Hepatocyte (in vitro differentiated cells): ENCODE results near the gene PRKAR2A.
"Not testable (repeated sequence)": the region's sequence is repeated elsewhere in the genome, so short reads cannot be mapped to it uniquely, and the experiment has no call there.

Source experiments
- CTCF ChIP-seq: fragments of 200-600 bp; sonication (generic); IDR thresholded peaks from 2 replicates; pipeline ENCODE4 v1.5.1; 2016; ENCODE audit warnings: antibody characterized with exemption, mild to moderate bottlenecking; ENCODE audit not compliant: poor library complexity
- EZH2 ChIP-seq: fragments of 200-600 bp; sonication (generic); IDR thresholded peaks from 2 replicates; pipeline ENCODE4 v1.6.1; 2016; ENCODE audit warnings: antibody characterized with exemption, mild to moderate bottlenecking, borderline replicate concordance
- EZH2phosphoT487 ChIP-seq: fragments of 200-600 bp; sonication (generic); IDR thresholded peaks from one replicate; pipeline ENCODE4 v1.6.1; 2018; ENCODE audit warnings: antibody characterized with exemption, mild to moderate bottlenecking, low read depth, moderate library complexity; ENCODE audit not compliant: unreplicated experiment, severe bottlenecking

GRCh38 chr3:48800831-48801230 is 46.8 kb downstream of the PRKAR2A start:
- not testable (repeated sequence) for TF ChIP-seq CTCF, EZH2, EZH2phosphoT487
